GM21619 (cell line): ENCODE results near the gene CLEC4G.

Source experiments
- ATAC-seq: cut with Tn5 transposase; IDR thresholded peaks from one replicate; pipeline ENCODE4 v1.9.1; 2021; ENCODE audit not compliant: unreplicated experiment

The CLEC4G gene

GRCh38 chr19:7729831-7730285, 2.1 kb downstream of the CLEC4G start:
- ATAC-seq = no peak

GRCh38 chr19:7729211-7729610, 2.7 kb downstream of the CLEC4G start:
- ATAC-seq = no peak

DNA sequence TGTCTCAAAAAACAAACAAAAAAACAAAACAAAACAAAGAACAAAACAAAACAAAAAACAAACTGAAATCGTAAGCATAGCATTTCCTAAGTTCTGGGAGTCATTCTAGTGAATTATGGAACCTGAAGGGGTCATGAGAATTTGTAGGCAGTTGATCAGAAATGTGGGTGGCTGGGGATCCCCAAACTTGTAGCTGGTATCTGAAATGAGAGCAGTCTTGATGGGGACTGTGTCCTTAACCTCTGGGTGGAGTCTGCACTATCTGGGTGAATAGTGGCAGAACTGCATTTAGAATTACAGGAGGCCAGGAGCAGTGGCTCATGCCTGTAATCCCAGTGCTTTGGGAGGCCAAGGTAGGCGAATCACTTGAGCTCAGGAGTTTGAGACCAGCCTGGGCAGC, 6.1 kb downstream of the CLEC4G start:
- no peak for ATAC-seq

DNA sequence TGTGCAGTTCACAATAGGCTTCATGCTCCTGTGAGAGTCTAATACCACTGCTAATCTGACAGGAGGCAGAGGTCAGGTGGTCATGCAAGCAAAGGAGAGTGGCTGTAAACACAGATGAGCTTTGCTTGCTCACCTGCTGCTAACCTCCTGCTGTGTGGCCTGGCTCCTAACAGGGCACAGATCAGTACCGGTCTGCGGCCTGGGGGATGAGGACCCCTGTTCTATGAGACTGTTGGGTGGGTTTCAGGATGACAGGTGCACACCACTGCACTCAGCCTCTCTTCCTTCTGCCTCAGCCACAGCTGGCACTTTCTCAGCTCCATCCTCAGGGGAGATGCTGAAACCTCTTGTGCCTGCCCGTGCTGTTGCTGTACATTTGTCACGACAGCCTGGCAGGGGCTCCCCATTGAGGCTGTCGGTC, 9.7 kb downstream of the CLEC4G start:
- no peak for ATAC-seq

GRCh38 chr19:7720351-7720750, 11.6 kb downstream of the CLEC4G start:
- no peak for ATAC-seq

- no peak for ATAC-seq
Observed at GRCh38 chr19:7718668-7719067, 13.2 kb downstream of the CLEC4G start.

- ATAC-seq = no peak
Observed at GRCh38 chr19:7716762-7717161, 15.1 kb downstream of the CLEC4G start.

GRCh38 chr19:7715671-7716070, 16.2 kb downstream of the CLEC4G start:
- ATAC-seq = no peak

GRCh38 chr19:7710616-7711015, 21.3 kb downstream of the CLEC4G start:
- ATAC-seq = no peak

- ATAC-seq = no peak
Observed at GRCh38 chr19:7709932-7710460, 21.9 kb downstream of the CLEC4G start.

DNA sequence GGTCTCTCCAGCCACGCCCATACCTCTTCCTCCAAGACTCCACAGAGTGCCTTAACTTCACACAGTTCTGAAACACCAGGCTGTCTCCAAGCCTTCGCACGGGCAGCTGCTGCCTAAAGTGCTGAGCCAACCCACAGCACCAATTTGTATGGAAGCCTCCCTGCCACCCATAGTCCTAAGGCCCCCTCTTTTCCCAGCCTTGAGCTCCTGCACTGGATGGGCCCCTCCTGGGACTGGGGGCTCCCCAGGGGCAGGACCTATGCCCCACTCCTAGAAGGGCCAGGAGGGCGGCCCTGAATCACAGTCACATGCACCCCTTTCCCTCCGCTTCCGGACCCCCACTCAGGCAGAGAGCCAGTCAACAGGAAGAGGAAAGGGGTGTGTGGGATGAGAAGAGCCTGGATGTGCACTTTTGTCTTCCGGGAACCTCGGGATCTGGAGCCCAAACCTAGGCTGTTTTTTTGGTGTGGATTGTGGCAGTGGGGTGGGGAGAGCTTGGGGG, 24.9 kb downstream of the CLEC4G start:
- no peak for ATAC-seq

GRCh38 chr19:7706188-7706954, 25.5 kb downstream of the CLEC4G start:
- no peak for ATAC-seq

- no peak for ATAC-seq
Observed at GRCh38 chr19:7705387-7706187, 26.3 kb downstream of the CLEC4G start.

DNA sequence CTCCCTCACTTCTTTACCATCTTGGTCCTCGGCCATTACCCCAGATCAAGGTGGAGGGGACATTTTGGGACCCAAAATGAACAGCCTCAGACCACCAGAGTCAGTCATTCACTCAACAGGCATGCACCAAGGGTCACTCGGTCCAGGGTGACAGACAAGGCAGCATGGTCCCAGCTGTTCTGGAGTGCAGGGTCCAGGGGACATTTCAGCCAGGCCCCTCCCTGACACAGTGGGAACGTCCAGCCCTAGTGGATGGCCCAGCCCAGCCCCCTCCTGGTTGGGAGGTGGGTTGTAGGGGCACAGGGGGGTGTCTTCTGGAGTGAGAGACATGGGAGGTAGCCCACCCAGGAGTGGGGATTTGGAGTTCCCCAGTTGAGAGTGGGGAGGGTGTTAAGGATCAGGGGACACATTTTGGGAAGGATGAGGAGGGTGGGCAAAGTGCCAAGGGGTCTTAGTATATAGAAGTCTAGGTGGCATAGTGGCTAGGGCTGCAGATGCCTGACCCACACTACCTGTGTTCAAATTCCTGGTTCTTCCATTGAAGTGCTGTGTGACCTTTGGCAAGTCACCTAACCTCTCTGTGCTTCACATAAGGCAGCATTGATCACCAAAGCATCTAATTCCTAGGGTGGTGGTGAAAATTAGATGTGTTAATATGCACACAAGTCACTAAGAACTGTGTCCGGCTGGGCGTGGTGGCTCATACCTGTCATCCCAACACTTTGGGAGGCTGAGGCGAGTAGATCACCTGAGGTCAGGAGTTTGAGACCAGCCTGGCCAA, 27.4 kb downstream of the CLEC4G start:
- no peak for ATAC-seq

DNA sequence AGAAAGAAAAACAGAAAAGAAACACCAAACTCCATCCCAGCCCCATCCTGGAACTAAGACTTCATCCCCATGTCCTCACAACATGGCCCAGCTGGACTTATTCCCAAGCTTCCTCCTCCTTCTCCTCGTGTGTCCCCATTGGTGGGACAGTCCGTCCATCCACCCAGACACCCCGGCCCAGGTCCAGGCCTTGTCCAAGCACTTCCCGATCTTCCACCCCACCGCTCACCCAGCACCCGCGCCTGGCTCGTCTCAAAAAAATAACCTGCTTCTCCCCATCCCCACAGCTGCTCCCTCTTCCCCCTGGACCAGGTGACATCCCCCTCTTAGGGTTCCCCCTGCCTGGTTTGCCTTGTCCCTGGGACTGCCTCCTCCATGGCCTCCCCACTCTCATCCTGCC, 28.6 kb downstream of the CLEC4G start:
- ATAC-seq = no peak

DNA sequence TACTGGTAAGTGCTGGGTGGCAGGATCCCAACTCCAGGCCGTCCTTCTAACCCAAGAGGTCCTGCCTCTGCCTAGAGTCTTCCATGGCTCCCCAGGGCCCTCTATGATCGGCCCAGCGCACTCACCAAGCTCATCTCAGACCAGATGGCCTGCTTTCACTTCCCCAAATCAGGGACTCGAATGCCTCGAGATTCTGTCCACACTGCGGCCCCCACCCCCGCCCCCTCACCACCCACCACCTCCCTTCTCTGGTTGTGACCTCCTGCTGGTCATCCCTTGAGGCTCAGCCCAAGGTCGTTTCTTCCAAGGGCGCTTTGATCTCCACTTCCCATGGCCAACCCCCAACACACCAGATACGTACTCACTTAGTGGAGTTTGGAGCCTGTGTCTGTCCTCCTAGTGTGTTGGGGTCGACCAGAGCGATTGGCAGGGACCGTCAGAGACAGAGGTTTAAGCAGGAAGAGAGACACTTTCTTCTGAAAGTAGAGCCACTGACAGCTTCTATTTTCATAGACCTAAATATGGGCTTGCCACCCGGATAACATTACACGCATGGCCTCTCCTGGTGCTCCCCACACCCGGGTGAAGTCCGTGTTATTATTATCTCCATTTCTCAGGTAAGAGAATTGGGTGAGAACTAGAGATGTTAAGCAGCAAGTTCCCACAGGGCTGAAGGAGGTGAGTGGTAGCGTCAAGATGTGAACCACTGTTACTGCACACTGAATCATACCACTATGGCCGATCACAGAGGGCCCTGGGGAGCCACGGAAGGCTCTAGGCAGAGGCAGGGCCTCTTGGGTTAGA, 30.1 kb downstream of the CLEC4G start, which contains the start of gene FCER2:
FCER2 (minus strand) TSS at position 478 of the 804 bp plus-strand sequence. CDS start 2,371 bp downstream, outside the sequence.
- ATAC-seq = peak; percentile 47

DNA sequence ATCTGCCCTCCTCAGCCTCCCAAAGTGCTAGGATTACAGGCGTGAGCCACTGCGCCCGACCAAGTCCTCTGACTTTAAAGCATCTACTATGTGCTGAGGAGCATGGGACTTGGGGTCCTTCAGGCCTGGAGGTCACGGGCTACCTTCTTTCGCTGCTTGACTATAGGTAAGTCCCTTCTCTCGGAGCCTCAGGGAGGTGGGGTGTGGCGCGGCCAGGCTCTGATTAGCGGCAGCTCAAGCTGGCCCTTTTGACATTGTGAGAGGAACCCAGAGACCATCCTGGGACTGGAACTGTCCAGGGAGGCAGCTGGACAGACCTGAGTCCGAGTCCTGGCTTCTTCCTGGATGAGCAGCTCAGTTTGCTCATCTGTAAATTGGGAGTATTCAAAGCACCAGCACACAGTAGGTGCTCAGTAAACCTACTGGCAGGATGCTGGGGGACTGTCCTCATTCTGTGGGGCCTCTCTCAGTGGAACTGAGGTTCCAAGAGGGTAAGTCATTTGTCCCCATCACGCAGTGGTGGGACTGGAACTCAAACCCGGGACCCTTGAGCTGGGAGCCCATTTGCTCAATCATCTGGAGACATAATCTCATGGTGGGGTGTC, 30.8 kb downstream of the CLEC4G start:
- no peak for ATAC-seq

DNA sequence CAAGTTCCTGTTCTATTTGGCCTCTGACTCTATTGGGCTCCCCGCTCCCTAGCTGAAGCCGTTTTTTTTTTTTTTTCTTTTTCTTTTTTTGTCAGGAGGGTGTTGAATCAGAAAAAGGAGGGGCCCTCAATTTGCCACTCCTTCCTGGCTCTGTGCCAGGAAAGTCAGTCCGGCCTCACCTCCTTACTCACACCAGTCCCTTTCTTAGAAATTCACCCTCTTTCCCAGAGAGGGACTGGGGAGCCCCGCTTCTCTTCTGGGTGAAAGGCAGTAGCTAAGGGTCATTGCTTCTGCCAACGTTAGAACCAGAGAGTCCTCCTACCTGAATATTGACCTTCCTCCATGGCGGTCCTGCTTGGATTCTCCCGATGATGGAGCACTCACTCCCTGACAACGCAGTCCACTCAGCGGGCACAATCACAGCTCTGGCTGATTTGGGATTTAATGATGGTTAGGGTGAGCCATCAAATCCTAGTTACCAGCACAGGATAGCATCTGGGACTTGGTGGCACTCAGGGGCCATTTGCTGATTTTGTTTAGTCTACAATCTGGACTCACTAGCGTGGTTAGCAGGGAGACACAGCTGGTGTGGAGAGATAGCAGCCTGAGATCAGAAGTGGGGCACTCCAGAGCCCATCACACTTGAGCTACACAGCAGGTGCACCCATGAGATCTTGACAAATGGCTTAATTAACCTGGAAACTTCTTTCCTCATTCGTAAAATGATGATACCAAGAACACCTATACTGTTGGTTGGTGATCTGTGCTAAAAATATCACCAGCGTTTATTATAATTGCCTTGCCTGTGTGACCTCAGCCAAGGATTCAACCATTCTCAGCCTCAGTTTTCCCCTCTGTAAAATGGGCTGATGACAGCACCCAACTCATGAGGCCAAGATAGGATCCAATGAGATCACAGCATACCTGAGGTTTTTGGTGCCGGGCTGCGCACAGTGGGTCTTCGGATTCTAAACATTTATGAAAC, 32.2 kb downstream of the CLEC4G start:
- no peak for ATAC-seq
